Stomach (tissue), 9 donors: Measurements from ENCODE around the gene VAV3. TPM values are rescaled to one million over a fixed set of nuclear protein-coding genes. Genes with fewer than 3 reads are reported as not detected.
A peak's percentile ranks its signal among the peaks of the same experiment; 100 is the strongest.

Experiments
- DNase-seq, 2 donors: peaks; one replicate each; pipeline versions ENCODE4 v3.0.0 to v3.0.0-alpha.2; 2013 to 2019
- H3K27ac ChIP-seq, 5 donors: fragments of 200-600 bp in 4 of 5; sonication (generic) in 4 of 5; one replicate each; pipeline ENCODE4 v1.5.1; 2013 to 2019; ENCODE audit warnings: mild to moderate bottlenecking in 1 of 5, moderate library complexity in 1 of 5
- H3K27me3 ChIP-seq, 3 donors: fragments of 200-600 bp; sonication (generic); one replicate each; pipeline ENCODE4 v1.5.1; 2017 to 2019; ENCODE audit warnings: mixed run types in 1 of 3
- H3K36me3 ChIP-seq, 4 donors: fragments of 200-600 bp; sonication (generic); 1 replicate in 3 of 4; 2 replicates in 1 of 4; pipeline ENCODE4 v1.5.1; 2016 to 2019
- H3K4me1 ChIP-seq, 4 donors: fragments of 200-600 bp; sonication (generic); one replicate each; pipeline ENCODE4 v1.5.1; 2016 to 2019
- H3K4me3 ChIP-seq, 4 donors: fragments of 200-600 bp; sonication (generic) in 3 of 4; one replicate each; pipeline ENCODE4 v1.5.1; 2016 to 2019; ENCODE audit warnings: mild to moderate bottlenecking in 1 of 4
- H3K9me3 ChIP-seq, 4 donors: fragments of 200-600 bp; sonication (generic); one replicate each; pipeline ENCODE4 v1.5.1; 2016 to 2019
- EP300 ChIP-seq: sonication (generic); formaldehyde crosslinking; IDR thresholded peaks from one replicate; pipeline ENCODE4 v1.6.1; 2017; ENCODE audit warnings: antibody characterized with exemption
- POLR2A ChIP-seq, 4 donors: fragments of 450-650 bp; IDR thresholded peaks; one replicate each; pipeline ENCODE4 v1.6.1; 2016; ENCODE audit warnings: antibody characterized with exemption in 4 of 4, control low read depth in 2 of 4, mild to moderate bottlenecking in 1 of 4, moderate library complexity in 1 of 4
- POLR2AphosphoS5 ChIP-seq, 3 donors: sonication (generic); formaldehyde crosslinking; IDR thresholded peaks; one replicate each; pipeline ENCODE4 v1.6.1; 2016; ENCODE audit warnings: antibody characterized with exemption in 3 of 3
- WGBS, 5 donors: extraction: QIAGEN DNeasy Blood & Tissue Kit in 3 of 5; methylation state at CpG; one replicate each; pipeline versions ENCODE4 v1.1.5 to v1.1.7; 2013 to 2018; 5-methylcytosine and 5-hydroxymethylcytosine counted together
- intact Hi-C: fragments of 100-400 bp; cut with DNase I; formaldehyde crosslinking; loops from one replicate; pipeline ENCODE4 v1.15.1; 2023; ENCODE audit warnings: low total_unique reads
- polyA plus RNA-seq, 3 donors: library from polyadenylated mRNA; stranded (reverse); fragments of 200-250 nt; gene quantifications; one replicate each; pipeline ENCODE4 v1.2.3, GENCODE V29; 2013
- total RNA-seq, 5 donors: library from RNA; depleted of rRNA; stranded (reverse); fragments of >200 nt; gene quantifications; one replicate each; pipeline versions ENCODE4 v1.1.0 to v1.2.3, GENCODE V29; 2014 to 2016
- TF ChIP-seq, protein P1 (sequence below), 7 experiments: fragments of 450-650 bp in 4 of 7; fragments of 200-600 bp in 3 of 7; sonication (generic) in 3 of 7; IDR thresholded peaks; one replicate each; pipeline ENCODE4 v1.5.1; 2016 to 2019; ENCODE audit warnings: antibody characterized with exemption in 7 of 7, control low read depth in 2 of 7, mild to moderate bottlenecking in 1 of 7
- donor health status: healthy with polysubstance abuse.
- donor health status: Bipolar disorder and iron deficiency.
- donor health status: healthy.

VAV3 gene
- total and polyA plus RNA-seq, 8 donors: 5.7 to 29.3 (median 6.9) TPM

DNA sequence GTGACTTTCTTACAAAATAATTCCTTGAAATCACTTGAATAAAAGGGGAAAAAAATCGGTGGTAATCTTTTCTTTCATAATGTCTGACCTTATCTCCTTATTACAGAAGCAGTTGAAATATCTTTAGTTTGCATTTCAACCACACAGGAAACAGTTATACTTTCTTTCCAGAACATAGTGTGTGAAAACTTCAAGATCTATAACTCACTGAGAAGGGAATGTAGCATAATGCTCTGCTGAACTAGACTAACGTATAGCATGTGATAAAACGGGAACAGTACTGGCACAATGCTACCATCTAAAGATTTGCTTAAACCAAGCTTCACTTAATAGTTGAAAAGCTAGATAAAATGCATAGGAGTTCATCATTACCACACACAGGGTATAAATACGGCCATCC, 45.0 kb downstream of the VAV3 start:
- no peaks in the 10 kb centered on the region for H3K9me3 ChIP-seq
- no peak overlapping the region for H3K4me3 ChIP-seq
- intact Hi-C loops: no loop called here
- 41 to 51% (median 44%) methylated on average over 4 of the region's 4 CpGs for WGBS, 5 donors
- no peaks in the 10 kb centered on the region for H3K4me1 ChIP-seq
- H3K27ac ChIP-seq: no peak overlapping the region
- no peak for DNase-seq
- H3K36me3 ChIP-seq: no peaks in the 10 kb centered on the region
- TF ChIP-seq POLR2AphosphoS5 (IDR thresholded peaks at IDR 0.05): no peak
- TF ChIP-seq, protein P1, sequence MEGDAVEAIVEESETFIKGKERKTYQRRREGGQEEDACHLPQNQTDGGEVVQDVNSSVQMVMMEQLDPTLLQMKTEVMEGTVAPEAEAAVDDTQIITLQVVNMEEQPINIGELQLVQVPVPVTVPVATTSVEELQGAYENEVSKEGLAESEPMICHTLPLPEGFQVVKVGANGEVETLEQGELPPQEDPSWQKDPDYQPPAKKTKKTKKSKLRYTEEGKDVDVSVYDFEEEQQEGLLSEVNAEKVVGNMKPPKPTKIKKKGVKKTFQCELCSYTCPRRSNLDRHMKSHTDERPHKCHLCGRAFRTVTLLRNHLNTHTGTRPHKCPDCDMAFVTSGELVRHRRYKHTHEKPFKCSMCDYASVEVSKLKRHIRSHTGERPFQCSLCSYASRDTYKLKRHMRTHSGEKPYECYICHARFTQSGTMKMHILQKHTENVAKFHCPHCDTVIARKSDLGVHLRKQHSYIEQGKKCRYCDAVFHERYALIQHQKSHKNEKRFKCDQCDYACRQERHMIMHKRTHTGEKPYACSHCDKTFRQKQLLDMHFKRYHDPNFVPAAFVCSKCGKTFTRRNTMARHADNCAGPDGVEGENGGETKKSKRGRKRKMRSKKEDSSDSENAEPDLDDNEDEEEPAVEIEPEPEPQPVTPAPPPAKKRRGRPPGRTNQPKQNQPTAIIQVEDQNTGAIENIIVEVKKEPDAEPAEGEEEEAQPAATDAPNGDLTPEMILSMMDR (IDR thresholded peaks at IDR 0.05): no peak
- TF ChIP-seq EP300: no peak
- no peak for TF ChIP-seq POLR2A (IDR thresholded peaks at IDR 0.05)
- no peaks in the 10 kb centered on the region for H3K27me3 ChIP-seq

DNA sequence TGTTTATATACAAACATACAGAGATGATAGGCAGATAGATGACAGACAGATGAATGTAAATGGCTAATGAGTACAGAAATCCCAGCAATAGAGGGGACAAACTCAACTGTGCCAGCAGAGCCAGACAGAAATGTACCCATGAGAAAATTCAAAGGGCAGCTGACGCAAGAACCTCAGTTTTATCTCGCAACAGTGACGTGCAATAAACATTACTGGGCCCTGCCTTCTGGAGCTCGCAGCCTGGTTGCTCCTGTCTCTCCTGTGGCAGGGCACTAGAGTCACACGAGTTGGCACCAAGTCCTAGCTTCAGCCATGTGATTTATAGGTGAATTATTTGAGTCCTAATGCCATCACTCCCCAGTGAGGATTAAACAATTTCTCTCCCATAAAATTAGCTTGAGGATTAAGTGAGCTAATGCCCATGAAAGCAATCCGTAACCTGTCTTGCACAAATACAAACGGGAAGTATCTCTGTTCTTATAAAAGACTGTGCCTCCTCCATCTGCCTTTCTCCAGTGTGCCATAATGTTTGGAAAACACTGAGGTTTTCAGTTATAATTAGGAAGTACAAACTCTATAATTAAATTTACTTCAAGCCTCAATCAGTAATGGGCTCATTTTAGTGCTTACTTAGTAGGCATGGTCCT, 50.7 kb downstream of the VAV3 start:
- TF ChIP-seq, protein P1 (IDR thresholded peaks at IDR 0.05): no peak
- TF ChIP-seq POLR2AphosphoS5 (IDR thresholded peaks at IDR 0.05): peak in 1 of 3 donors; percentile 37
- Histone ChIP-seq H3K36me3 (no peaks in the 10 kb centered on the region), H3K27me3 (no peaks in the 10 kb centered on the region), H3K9me3 (no peaks in the 10 kb centered on the region), H3K4me1 (peaks cover 4 to 10% (median 7%) of the 10 kb centered on the region in 4 donors), H3K27ac (peak overlapping the region in 3 of 5 donors; percentile 3 to 45 (median 22)), H3K4me3 (no peak overlapping the region)
- 38 to 71% (median 51%) methylated on average over 5 to 7 of the region's 7 CpGs for WGBS, 5 donors
- peak in 1 of 2 donors; percentile 50 for DNase-seq
- intact Hi-C loops: no loop called here

DNA sequence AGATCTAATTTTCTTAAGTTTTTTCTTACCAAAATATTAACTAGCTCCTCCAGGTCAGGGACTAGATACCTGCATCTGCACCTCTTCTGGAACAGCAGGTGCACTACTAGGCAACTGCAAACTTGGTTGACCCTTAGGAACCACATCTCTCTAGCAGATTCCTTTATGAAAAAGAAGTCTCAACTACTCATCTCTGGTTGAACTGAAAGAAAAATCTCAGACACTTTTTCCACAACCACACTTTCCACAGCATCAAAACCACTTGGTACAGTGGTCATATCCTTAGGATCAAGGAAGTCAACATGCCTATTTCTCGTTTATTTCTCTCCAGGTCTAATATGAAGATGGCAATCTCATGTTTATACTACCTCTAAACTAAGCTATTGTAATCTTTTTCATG, 52.3 kb downstream of the VAV3 start:
- Histone ChIP-seq H3K27me3 (no peaks in the 10 kb centered on the region), H3K9me3 (no peaks in the 10 kb centered on the region), H3K4me3 (no peak overlapping the region), H3K27ac (no peak overlapping the region), H3K36me3 (no peaks in the 10 kb centered on the region), H3K4me1 (peaks cover 4 to 10% (median 7%) of the 10 kb centered on the region in 4 donors)
- TF ChIP-seq POLR2AphosphoS5 (IDR thresholded peaks at IDR 0.05) (no peak), EP300 (no peak), POLR2A (IDR thresholded peaks at IDR 0.05) (no peak)
- TF ChIP-seq, protein P1 (IDR thresholded peaks at IDR 0.05): no peak
- DNase-seq: no peak
- intact Hi-C loops: no loop called here
- 27 to 43% (median 35%) methylated on average over 1 of the region's 1 CpG for WGBS, 5 donors

DNA sequence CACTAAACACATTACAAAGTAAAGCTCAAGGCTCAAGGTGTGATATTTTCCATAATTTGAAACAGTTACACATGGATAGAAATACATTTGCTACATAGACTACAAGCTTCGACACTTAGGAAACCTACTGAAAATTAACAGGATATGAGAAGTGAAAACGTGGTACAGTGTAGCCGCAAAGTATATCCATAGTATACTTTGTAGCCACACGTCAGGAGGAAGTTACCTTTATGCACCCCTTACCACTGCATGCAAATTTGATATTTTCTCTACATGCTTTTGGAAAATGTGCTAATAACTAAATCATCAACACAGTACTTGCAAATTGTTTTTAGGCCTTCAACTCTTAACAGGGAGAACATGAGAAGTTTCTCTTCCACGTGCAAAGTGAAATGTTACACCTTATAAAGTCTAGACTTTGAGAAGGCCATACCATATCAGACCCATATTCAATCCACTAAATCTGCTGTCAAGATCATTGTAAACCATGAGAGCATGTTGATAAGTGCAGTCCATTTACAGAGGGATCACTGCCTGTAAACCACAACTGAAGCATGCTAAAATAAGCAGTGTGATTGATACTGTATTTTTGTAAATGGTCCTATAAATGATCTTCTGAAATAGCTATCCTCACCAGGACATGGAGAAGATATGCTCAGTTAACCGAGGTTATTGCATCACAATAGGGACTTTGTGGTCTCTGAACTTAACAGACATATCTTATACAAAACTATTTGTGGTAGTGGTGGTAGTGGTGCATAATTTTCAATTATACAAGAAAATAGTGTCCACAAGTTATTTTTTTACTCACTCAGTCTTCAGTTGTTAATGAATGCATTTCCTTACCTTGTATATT, 64.7 kb downstream of the VAV3 start:
- H3K27me3 ChIP-seq: no peaks in the 10 kb centered on the region
- intact Hi-C loops: no loop called here
- DNase-seq: no peak

More for the DNA sequence above, 64.7 kb downstream of the VAV3 start:
- Histone ChIP-seq H3K36me3 (no peaks in the 10 kb centered on the region), H3K4me1 (no peaks in the 10 kb centered on the region), H3K4me3 (no peak overlapping the region), H3K9me3 (no peaks in the 10 kb centered on the region), H3K27ac (no peak overlapping the region)
- 66 to 78% (median 73%) methylated on average over 6 of the region's 6 CpGs for WGBS, 5 donors
- TF ChIP-seq EP300 (no peak), POLR2A (IDR thresholded peaks at IDR 0.05) (no peak), POLR2AphosphoS5 (IDR thresholded peaks at IDR 0.05) (no peak)
- TF ChIP-seq, protein P1 (IDR thresholded peaks at IDR 0.05): no peak
